MM.1S (cell line): Measurements from ENCODE around the gene PCCA.

Experiments
- DNase-seq: peaks from one replicate; pipeline ENCODE4 v3.0.0-alpha.2; 2015
- H2AFZ ChIP-seq: fragments of 300-600 bp; sonication (generic); 2 replicates; pipeline ENCODE4 v1.6.0; 2016; ENCODE audit warnings: antibody characterized with exemption, low read length
- H3F3A ChIP-seq: fragments of 300-600 bp; sonication (generic); 2 replicates; pipeline ENCODE4 v1.6.1; 2016; ENCODE audit warnings: mild to moderate bottlenecking, antibody characterized with exemption, low read length, moderate library complexity, mixed read lengths; ENCODE audit not compliant: insufficient read depth
- H3K27ac ChIP-seq: fragments of 300-600 bp; sonication (generic); 2 replicates; pipeline ENCODE4 v1.5.1; 2016; ENCODE audit warnings: mild to moderate bottlenecking, low read length
- H3K27me3 ChIP-seq: fragments of 300-600 bp; sonication (generic); replicated peaks from 2 replicates; pipeline ENCODE4 v1.6.0; 2016; ENCODE audit warnings: low read length; ENCODE audit not compliant: insufficient read depth
- H3K36me3 ChIP-seq: fragments of 300-600 bp; sonication (generic); replicated peaks from 2 replicates; pipeline ENCODE4 v1.6.1; 2016; ENCODE audit warnings: mild to moderate bottlenecking, low read length, mixed read lengths; ENCODE audit not compliant: insufficient read depth
- H3K4me1 ChIP-seq: fragments of 300-600 bp; sonication (generic); 2 replicates; pipeline ENCODE4 v1.6.1; 2016; ENCODE audit warnings: low read length, mixed read lengths
- H3K4me2 ChIP-seq: fragments of 300-600 bp; sonication (generic); 2 replicates; pipeline ENCODE4 v1.6.0; 2016; ENCODE audit warnings: low read depth, low read length
- H3K4me3 ChIP-seq: fragments of 300-600 bp; sonication (generic); 2 replicates; pipeline ENCODE4 v1.5.1; 2016; ENCODE audit warnings: low read length, mixed read lengths
- H3K79me2 ChIP-seq: fragments of 300-600 bp; sonication (generic); 2 replicates; pipeline ENCODE4 v1.6.1; 2016; ENCODE audit warnings: mixed run types, low read length, mixed read lengths
- H3K9ac ChIP-seq: fragments of 300-600 bp; sonication (generic); 2 replicates; pipeline ENCODE4 v1.6.1; 2016; ENCODE audit warnings: low read length, mixed read lengths
- H3K9me2 ChIP-seq: fragments of 300-600 bp; sonication (generic); replicated peaks from 2 replicates; pipeline ENCODE4 v1.6.1; 2016; ENCODE audit warnings: mild to moderate bottlenecking, low read length, mixed read lengths; ENCODE audit not compliant: insufficient read depth
- H3K9me3 ChIP-seq: fragments of 300-600 bp; sonication (generic); replicated peaks from 2 replicates; pipeline ENCODE4 v1.6.1; 2016; ENCODE audit warnings: mild to moderate bottlenecking, low read length, mixed read lengths; ENCODE audit not compliant: insufficient read depth
- H4K20me1 ChIP-seq: fragments of 300-600 bp; sonication (generic); 2 replicates; pipeline ENCODE4 v1.6.1; 2016; ENCODE audit warnings: mild to moderate bottlenecking, low read length, moderate library complexity, mixed read lengths; ENCODE audit not compliant: insufficient read depth
- CTCF ChIP-seq: fragments of 300-600 bp; sonication (generic); IDR thresholded peaks from 2 replicates; pipeline ENCODE4 v1.5.1; 2016; ENCODE audit warnings: antibody characterized with exemption, low read length, mixed read lengths
- EZH2 ChIP-seq: fragments of 300-600 bp; sonication (generic); optimal IDR thresholded peaks from 2 replicates; pipeline ENCODE3; 2017; ENCODE audit warnings: low read depth, mild to moderate bottlenecking, antibody characterized with exemption, low read length, mixed read lengths
- EZH2phosphoT487 ChIP-seq: fragments of 300-600 bp; sonication (generic); IDR thresholded peaks from 2 replicates; pipeline ENCODE4 v1.6.1; 2018; ENCODE audit warnings: antibody characterized with exemption, low read length

PCCA gene

DNA sequence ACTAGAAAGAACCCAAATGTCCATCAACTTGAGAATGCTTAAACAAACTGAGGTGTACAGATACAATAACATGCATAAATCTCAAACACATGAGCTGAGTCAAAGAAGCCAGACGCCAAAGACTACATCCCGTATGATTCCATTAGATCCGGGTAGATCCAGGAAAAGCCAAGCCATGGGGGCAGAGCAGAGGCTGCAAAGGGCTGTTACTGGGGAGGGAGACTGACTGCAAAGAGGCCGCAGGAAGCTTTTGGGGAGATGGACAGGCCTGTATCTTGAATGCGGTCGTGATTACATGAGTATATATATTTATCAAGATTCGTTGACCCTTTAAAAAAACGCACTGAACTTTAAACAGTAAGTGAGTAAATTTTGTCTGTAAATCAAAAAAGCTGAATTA, 471.0 kb downstream of the PCCA start:
- no peak overlapping the region for H3K9ac ChIP-seq
- H3K79me2 ChIP-seq: no peaks in the 10 kb centered on the region
- no peak overlapping the region for H3K4me2 ChIP-seq
- H3K27ac ChIP-seq: no peak overlapping the region
- H3K9me3 ChIP-seq: no peaks in the 10 kb centered on the region
- no peak for TF ChIP-seq EZH2phosphoT487
- no peaks in the 10 kb centered on the region for H3K27me3 ChIP-seq
- H4K20me1 ChIP-seq: no peaks in the 10 kb centered on the region
- H2AFZ ChIP-seq: no peak overlapping the region
- no peak for DNase-seq
- no peaks in the 10 kb centered on the region for H3K4me1 ChIP-seq
- H3K9me2 ChIP-seq: no peaks in the 10 kb centered on the region
- no peak overlapping the region for H3K4me3 ChIP-seq
- no peaks in the 10 kb centered on the region for H3K36me3 ChIP-seq
- H3F3A ChIP-seq: no peaks in the 10 kb centered on the region

GRCh38 chr13:100560498-100561157, 471.7 kb downstream of the PCCA start:
- H3K9ac ChIP-seq: no peak overlapping the region
- no peak for TF ChIP-seq CTCF
- no peak for TF ChIP-seq EZH2
- TF ChIP-seq EZH2phosphoT487: no peak
- no peaks in the 10 kb centered on the region for H3K79me2 ChIP-seq
- no peaks in the 10 kb centered on the region for H3K27me3 ChIP-seq
- no peak overlapping the region for H3K4me3 ChIP-seq
- no peaks in the 10 kb centered on the region for H3K9me2 ChIP-seq
- no peaks in the 10 kb centered on the region for H4K20me1 ChIP-seq
- no peak overlapping the region for H2AFZ ChIP-seq
- DNase-seq: no peak
- no peaks in the 10 kb centered on the region for H3F3A ChIP-seq
- no peak overlapping the region for H3K4me2 ChIP-seq
- no peaks in the 10 kb centered on the region for H3K36me3 ChIP-seq
- no peaks in the 10 kb centered on the region for H3K4me1 ChIP-seq
- H3K9me3 ChIP-seq: no peaks in the 10 kb centered on the region
- no peak overlapping the region for H3K27ac ChIP-seq

DNA sequence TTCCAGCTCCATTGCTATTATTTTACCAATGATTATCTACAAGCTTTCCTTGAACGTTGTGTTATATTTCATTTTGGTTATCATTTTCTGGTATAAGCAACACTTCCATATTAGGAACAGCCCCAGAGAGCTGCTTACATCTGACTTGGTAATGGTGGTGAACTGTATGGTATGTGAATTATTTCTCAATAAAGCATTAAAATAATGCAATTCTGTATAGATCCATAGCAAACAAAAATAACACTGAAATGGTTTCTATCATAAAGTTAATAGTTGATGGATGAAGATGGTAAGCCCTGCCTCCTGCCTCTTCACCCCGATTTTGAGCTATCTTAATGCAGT, 472.2 kb downstream of the PCCA start:
- no peak for DNase-seq
- H3F3A ChIP-seq: no peaks in the 10 kb centered on the region
- H3K4me2 ChIP-seq: no peak overlapping the region
- H3K4me3 ChIP-seq: no peak overlapping the region
- no peaks in the 10 kb centered on the region for H3K9me3 ChIP-seq
- no peaks in the 10 kb centered on the region for H3K36me3 ChIP-seq
- no peaks in the 10 kb centered on the region for H3K27me3 ChIP-seq
- no peaks in the 10 kb centered on the region for H3K9me2 ChIP-seq
- H3K79me2 ChIP-seq: no peaks in the 10 kb centered on the region
- no peaks in the 10 kb centered on the region for H3K4me1 ChIP-seq
- TF ChIP-seq EZH2 (no peak), EZH2phosphoT487 (no peak), CTCF (no peak)
- no peaks in the 10 kb centered on the region for H4K20me1 ChIP-seq
- no peak overlapping the region for H3K27ac ChIP-seq
- H3K9ac ChIP-seq: no peak overlapping the region
- H2AFZ ChIP-seq: no peak overlapping the region

- no peak for DNase-seq
- H3K9me3 ChIP-seq: no peaks in the 10 kb centered on the region
- TF ChIP-seq CTCF (no peak), EZH2 (no peak), EZH2phosphoT487 (no peak)
- no peaks in the 10 kb centered on the region for H3K27me3 ChIP-seq
- H3K9ac ChIP-seq: no peak overlapping the region
- H3K4me2 ChIP-seq: no peak overlapping the region
- no peak overlapping the region for H2AFZ ChIP-seq
- H3K79me2 ChIP-seq: no peaks in the 10 kb centered on the region
- H3K4me3 ChIP-seq: no peak overlapping the region
- H4K20me1 ChIP-seq: no peaks in the 10 kb centered on the region
- no peak overlapping the region for H3K27ac ChIP-seq
- no peaks in the 10 kb centered on the region for H3K36me3 ChIP-seq
- no peaks in the 10 kb centered on the region for H3F3A ChIP-seq
- no peaks in the 10 kb centered on the region for H3K4me1 ChIP-seq
- no peaks in the 10 kb centered on the region for H3K9me2 ChIP-seq
These were observed 472.8 kb downstream of the PCCA start for GRCh38 chr13:100561599-100562204.
